GM12878 (cell line): ENCODE results near the gene KLHL7. TPM values are rescaled to one million over a fixed set of nuclear protein-coding genes. Genes with fewer than 3 reads are reported as not detected.

ENCODE experiments used
- ATAC-seq: fragments of 200-7000 bp; cut with Tn5 transposase; 3 replicates; pipeline ENCODE4 v1.9.1; 2020; ENCODE audit warnings: mild to moderate bottlenecking, moderate library complexity
- BruUV-seq: library from RNA; stranded (reverse); fragments of 400-500 nt; replicated peaks from 2 replicates; lab custom pipeline; 2021; lab: Mats Ljungman, UMichigan
- CTCF ChIA-PET: fragments of 300-600 bp; sonication (Branson Sonifier 250); formaldehyde crosslinking; extraction: SDS; loops from one replicate; lab custom pipeline; 2021; ENCODE audit warnings: inconsistent platforms; lab: Yijun Ruan, JAX
- POLR2A ChIA-PET: fragments of 350-600 bp; formaldehyde crosslinking; extraction: SDS; loops from one replicate; lab custom pipeline; 2021; ENCODE audit warnings: inconsistent platforms; lab: Charles Lee
- RAD21 ChIA-PET: fragments of 300-600 bp; sonication (Branson Sonifier 250); formaldehyde crosslinking; loops from one replicate; lab custom pipeline; 2023; ENCODE audit warnings: antibody characterized with exemption; ENCODE audit not compliant: unreplicated experiment; lab: Charles Lee
- SMC1A ChIA-PET: fragments of 300-600 bp; sonication (Branson Sonifier 250); formaldehyde crosslinking; loops from one replicate; lab custom pipeline; 2023; ENCODE audit not compliant: unreplicated experiment, uncharacterized antibody; lab: Charles Lee
- DNase-seq: peaks from one replicate; pipeline ENCODE4 v3.0.0-alpha.2; 2011; ENCODE audit warnings: low read depth, low spot score
- FAIRE-seq: peaks from 3 replicates; lab custom pipeline; 2011; peaks lifted over from hg19 to GRCh38; lab: Jason Lieb, UNC
- H2AFZ ChIP-seq: 2 replicates; pipeline ENCODE4 v1.6.0; 2011; ENCODE audit warnings: low read depth, low read length, control low read depth; ENCODE audit not compliant: control insufficient read depth
- H3K27ac ChIP-seq: 2 replicates; pipeline ENCODE4 v1.5.1; 2011; ENCODE audit warnings: control low read depth; ENCODE audit not compliant: control insufficient read depth, insufficient read depth
- H3K27me3 ChIP-seq, 2 experiments: replicated peaks in 1 of 2; 2 replicates each; pipeline versions ENCODE4 v1.6.0 to v1.6.1; 2011; ENCODE audit warnings: low read length in 1 of 2; ENCODE audit not compliant: control insufficient read depth in 2 of 2, insufficient read depth in 2 of 2
- H3K36me3 ChIP-seq, 2 experiments: 2 replicates each; pipeline ENCODE4 v1.5.1; 2011; ENCODE audit warnings: low read length in 1 of 2; ENCODE audit not compliant: control insufficient read depth in 2 of 2, insufficient read depth in 2 of 2
- H3K4me1 ChIP-seq: 2 replicates; pipeline ENCODE4 v1.6.1; 2011; ENCODE audit warnings: mild to moderate bottlenecking, low read length, moderate library complexity, mixed read lengths; ENCODE audit not compliant: control insufficient read depth, insufficient read depth
- H3K4me2 ChIP-seq: 2 replicates; pipeline ENCODE4 v1.6.0; 2011; ENCODE audit warnings: control low read depth; ENCODE audit not compliant: control insufficient read depth, insufficient read depth
- H3K4me3 ChIP-seq: fragments of 200-600 bp; sonication (generic); 2 replicates; pipeline ENCODE4 v1.5.1; 2016
- H3K79me2 ChIP-seq: 2 replicates; pipeline ENCODE4 v1.6.0; 2011; ENCODE audit warnings: low read length; ENCODE audit not compliant: control insufficient read depth, insufficient read depth
- H3K9ac ChIP-seq: 2 replicates; pipeline ENCODE4 v1.8.0; 2011; ENCODE audit warnings: low read length, control low read depth, mixed read lengths; ENCODE audit not compliant: control insufficient read depth, insufficient read depth
- H3K9me3 ChIP-seq: replicated peaks from 3 replicates; pipeline ENCODE4 v1.5.1; 2011; ENCODE audit warnings: mild to moderate bottlenecking, low read length; ENCODE audit not compliant: control insufficient read depth, insufficient read depth
- H4K20me1 ChIP-seq: 2 replicates; pipeline ENCODE4 v1.6.0; 2011; ENCODE audit not compliant: control insufficient read depth, insufficient read depth
- ATF2 ChIP-seq: IDR thresholded peaks from 2 replicates; pipeline ENCODE4 v1.6.1; 2012; ENCODE audit warnings: low read length, inconsistent platforms
- BACH1 ChIP-seq: fragments of 450-650 bp; IDR thresholded peaks from 2 replicates; pipeline ENCODE4 v1.6.1; 2017; ENCODE audit warnings: mild to moderate bottlenecking, borderline replicate concordance
- E4F1 ChIP-seq: fragments of 450-650 bp; IDR thresholded peaks from 2 replicates; pipeline ENCODE4 v1.6.1; 2018; ENCODE audit warnings: borderline replicate concordance, mild to moderate bottlenecking; ENCODE audit not compliant: partially characterized antibody
- MEF2B ChIP-seq: fragments of 450-650 bp; IDR thresholded peaks from 2 replicates; pipeline ENCODE4 v1.6.1; 2018; ENCODE audit warnings: mild to moderate bottlenecking, moderate library complexity; ENCODE audit not compliant: partially characterized antibody, poor library complexity, severe bottlenecking
- NFXL1 ChIP-seq: fragments of 450-650 bp; IDR thresholded peaks from 2 replicates; pipeline ENCODE4 v1.6.1; 2017; ENCODE audit warnings: antibody characterized with exemption, mild to moderate bottlenecking, borderline replicate concordance
- NKRF ChIP-seq: fragments of 450-650 bp; conservative IDR thresholded peaks from 2 replicates; pipeline ENCODE4 v1.6.1; 2017; ENCODE audit warnings: mild to moderate bottlenecking, moderate library complexity
- NR2C2 ChIP-seq: IDR thresholded peaks from 2 replicates; pipeline ENCODE4 v1.6.1; 2011; ENCODE audit warnings: borderline replicate concordance, low read depth; ENCODE audit not compliant: control insufficient read depth, insufficient read length
- PML ChIP-seq: IDR thresholded peaks from 2 replicates; pipeline ENCODE4 v1.6.1; 2012; ENCODE audit warnings: low read length, inconsistent platforms
- SMARCA5 ChIP-seq: fragments of 450-650 bp; IDR thresholded peaks from 2 replicates; pipeline ENCODE4 v1.6.1; 2017; ENCODE audit warnings: mild to moderate bottlenecking
- SPI1 ChIP-seq: IDR thresholded peaks from 2 replicates; pipeline ENCODE4 v1.6.1; 2011; ENCODE audit warnings: low read depth, mild to moderate bottlenecking, low read length, moderate library complexity, borderline replicate concordance; ENCODE audit not compliant: insufficient read depth
- SUZ12 ChIP-seq: fragments of 200-600 bp; sonication (generic); IDR thresholded peaks from one replicate; pipeline ENCODE4 v1.6.1; 2018; ENCODE audit warnings: antibody characterized with exemption, mild to moderate bottlenecking; ENCODE audit not compliant: unreplicated experiment
- TBL1XR1 ChIP-seq: IDR thresholded peaks from 2 replicates; pipeline ENCODE4 v1.6.1; 2012; ENCODE audit warnings: low read depth, low read length, improper control_type of control experiment
- TCF12 ChIP-seq: IDR thresholded peaks from 2 replicates; pipeline ENCODE4 v1.6.1; 2011; ENCODE audit warnings: low read depth, mild to moderate bottlenecking, low read length
- ZNF207 ChIP-seq: fragments of 450-650 bp; IDR thresholded peaks from 2 replicates; pipeline ENCODE4 v1.6.1; 2014; ENCODE audit warnings: antibody characterized with exemption, mild to moderate bottlenecking, borderline replicate concordance
- ZNF687 ChIP-seq: fragments of 450-650 bp; IDR thresholded peaks from 2 replicates; pipeline ENCODE4 v1.6.1; 2017; ENCODE audit warnings: mild to moderate bottlenecking, moderate library complexity
- WGBS: methylation state at CpG from one replicate; pipeline ENCODE4 v1.1.6; 2016; ENCODE audit warnings: low lambda C conversion rate; ENCODE audit not compliant: insufficient replicate concordance, insufficient coverage; ENCODE audit errors: missing lambda C conversion rate; 5-methylcytosine and 5-hydroxymethylcytosine counted together
- in situ Hi-C: fragments of 300-500 bp; cut with MboI; formaldehyde crosslinking; loops from 9 replicates; pipeline ENCODE4 v1.14.3; 2018; ENCODE audit warnings: mixed read lengths
- intact Hi-C: fragments of 100-400 bp; cut with micrococcal nuclease; formaldehyde crosslinking; loops from one replicate; pipeline ENCODE4 v1.14.2; 2022; ENCODE audit not compliant: unreplicated experiment
- polyA plus RNA-seq, 11 experiments: library from polyadenylated mRNA; depleted of rRNA in 4 of 11; unstranded in 6 of 11; stranded (reverse) in 5 of 11; fragments of >200 nt; fragmentation: Nextera tagmentation in 4 of 11; fragmentation: Illumina TruSeq in 1 of 11; extraction: Ambion mirVana in 4 of 11; extraction: Trizol in 1 of 11; gene quantifications; 1 replicate in 1 of 11; 2 replicates in 10 of 11; pipeline versions ENCODE4 v1.2.1 to v1.2.3, GENCODE V29; 2011 to 2016; ENCODE audit warnings: inconsistent platforms in 2 of 11, missing spikeins in 2 of 11, low read depth in 1 of 11
- total RNA-seq, 4 experiments: library from RNA; depleted of rRNA in 3 of 4; stranded (reverse); fragments of >200 nt in 3 of 4; fragmentation: Illumina TruSeq in 1 of 4; extraction: Trizol in 1 of 4; gene quantifications; 2 replicates each; pipeline versions ENCODE4 v1.2.1 to v1.2.3, GENCODE V29; 2013 to 2021

The KLHL7 gene
- total and polyA plus RNA-seq, 10 of the 15 experiments (the other 5 are each of a cell fraction or from before 2014, with no cell fraction given): 6.4 to 38.7 (median 20.9) TPM

GRCh38 chr7:23075571-23075970, 30.0 kb upstream of the KLHL7 start:
- Histone ChIP-seq H3K9me3 (no peaks in the 10 kb centered on the region), H3K27ac (no peak overlapping the region), H3K27me3 (no peaks in the 10 kb centered on the region; a peak in 1 of 4 replicates), H3K4me1 (no peaks in the 10 kb centered on the region), H3K36me3 (no peaks in the 10 kb centered on the region), H2AFZ (no peak overlapping the region), H4K20me1 (no peaks in the 10 kb centered on the region), H3K4me3 (no peak overlapping the region), H3K9ac (no peak overlapping the region), H3K79me2 (no peaks in the 10 kb centered on the region), H3K4me2 (no peak overlapping the region)
- ChIA-PET SMC1A (interaction anchor here (1.3 to 2.2 kb wide), 4 partner anchors 10 to 54 kb away, joined by 3 to 8 read pairs (median 3); no protein-coding TSS in a partner anchor), CTCF (interaction anchor here (0.9 kb wide), 1 partner anchor 24 kb away, joined by 3 read pairs; no protein-coding TSS in a partner anchor), POLR2A (interaction anchor here (0.6 kb wide), 1 partner anchor 624 kb away, joined by 5 read pairs; no protein-coding TSS in a partner anchor), RAD21 (no interaction called here)
- ATAC-seq (no peak), DNase-seq (no peak), FAIRE-seq (no peak)
- 35% methylated on average over 3 of the region's 3 CpGs for WGBS
- no TSS peak for BruUV-seq
- in situ Hi-C loops: no loop called here
- intact Hi-C loops: no loop called here
- TF ChIP-seq NFXL1 (no peak), SUZ12 (no peak), TCF12 (no peak), ATF2 (no peak), TBL1XR1 (no peak), BACH1 (no peak), NR2C2 (no peak), MEF2B (no peak), NKRF (no peak), E4F1 (no peak), ZNF207 (no peak), PML (no peak), SMARCA5 (no peak), SPI1 (no peak), ZNF687 (no peak)
